GM18951 (cell line): ENCODE data around the gene PCBD2.
A peak's percentile ranks its signal among the peaks of the same experiment; 100 is the strongest.
"Not testable (repeated sequence)": the region's sequence is repeated elsewhere in the genome, so short reads cannot be mapped to it uniquely, and the experiment has no call there.

ENCODE experiments used
- POLR2A ChIP-seq: IDR thresholded peaks from 4 replicates; pipeline ENCODE4 v1.6.1; 2011; ENCODE audit warnings: mild to moderate bottlenecking; ENCODE audit not compliant: insufficient read length, insufficient read depth; ENCODE audit errors: extremely low read depth
- in situ Hi-C: fragments of 300-500 bp; cut with MboI; formaldehyde crosslinking; loops from one replicate; pipeline ENCODE4 v1.12.0; 2022; ENCODE audit warnings: low sequenced_read_pairs, mixed read lengths, inconsistent platforms; ENCODE audit not compliant: unreplicated experiment

Gene PCBD2

GRCh38 chr5:134904610-134905245 is at the start of gene PCBD2:
Gene PCBD2 (plus strand): TSS chr5:134905131. CDS start chr5:134905140, 9 bp downstream.
- in situ Hi-C loops: no loop called here

GRCh38 chr5:134856465-134856864 is 48.5 kb upstream of the PCBD2 start:
- in situ Hi-C loops: not testable (repeated sequence)

More at GRCh38 chr5:134904610-134905245, at the start of gene PCBD2:
- TF ChIP-seq POLR2A: peak; percentile 66

GRCh38 chr5:134857401-134857800 is 47.5 kb upstream of the PCBD2 start:
- in situ Hi-C loops: no loop called here
- no peak for TF ChIP-seq POLR2A

GRCh38 chr5:134864707-134865106 is 40.2 kb upstream of the PCBD2 start:
- in situ Hi-C loops: no loop called here
- no peak for TF ChIP-seq POLR2A

- in situ Hi-C loops: no loop called here
- no peak for TF ChIP-seq POLR2A
Measured at GRCh38 chr5:134873494-134873893, 31.4 kb upstream of the PCBD2 start.

- in situ Hi-C loops: no loop called here
- TF ChIP-seq POLR2A: peak; percentile 94
Measured at GRCh38 chr5:134873987-134874830, 30.7 kb upstream of the PCBD2 start, which contains the start of gene TXNDC15. Gene TXNDC15 (plus strand): TSS chr5:134874371. CDS start chr5:134874428, 57 bp downstream.

GRCh38 chr5:134874831-134875655 is 29.9 kb upstream of the PCBD2 start:
- no peak for TF ChIP-seq POLR2A
- in situ Hi-C loops: no loop called here

GRCh38 chr5:134877159-134877558 is 27.8 kb upstream of the PCBD2 start:
- in situ Hi-C loops: no loop called here
- no peak for TF ChIP-seq POLR2A

GRCh38 chr5:134878403-134878802 is 26.5 kb upstream of the PCBD2 start:
- TF ChIP-seq POLR2A: no peak
- in situ Hi-C loops: no loop called here

GRCh38 chr5:134879456-134879855 is 25.5 kb upstream of the PCBD2 start:
- in situ Hi-C loops: no loop called here
- no peak for TF ChIP-seq POLR2A

GRCh38 chr5:134880937-134881336 is 24.0 kb upstream of the PCBD2 start:
- in situ Hi-C loops: not testable (repeated sequence)

GRCh38 chr5:134881711-134882110 is 23.2 kb upstream of the PCBD2 start:
- in situ Hi-C loops: not testable (repeated sequence)

- in situ Hi-C loops: no loop called here
- TF ChIP-seq POLR2A: no peak
Measured at GRCh38 chr5:134887593-134888159, 17.3 kb upstream of the PCBD2 start.
